ENCODE results near the gene IGFBP6. TPM values are rescaled to one million over a fixed set of nuclear protein-coding genes. Genes with fewer than 3 reads are reported as not detected.

Gene IGFBP6
- total RNA-seq, 5 donors from 2014 or later (not counting 1 experiment from before 2014, with no cell fraction given) = 0.67 to 1.4 (median 0.79) TPM; not detected in 2

DNA sequence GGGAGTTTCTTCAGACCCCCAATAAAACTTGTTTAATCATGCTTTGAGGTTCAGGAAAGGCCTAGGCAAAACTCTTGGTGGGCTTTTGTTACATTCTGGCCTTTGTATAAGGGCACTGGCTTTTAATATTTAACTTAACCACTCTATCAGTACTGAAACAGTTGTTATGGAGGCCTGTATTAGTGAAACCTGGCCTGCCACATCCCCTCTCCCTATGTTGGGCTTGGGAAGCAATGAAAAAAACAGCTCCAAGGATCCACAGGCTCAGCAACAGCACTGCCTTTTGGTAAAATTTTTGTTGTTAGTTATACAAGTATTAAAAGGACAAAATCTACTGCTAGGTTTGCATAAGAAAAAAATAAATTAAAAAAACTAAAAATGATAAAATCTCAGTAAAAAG is 16.5 kb downstream of the IGFBP6 start:
- Histone ChIP-seq H3K4me1 (ENCODE audit: control insufficient read depth in 1 of 2, extremely low read depth in 1 of 2, insufficient read depth in 2 of 2, low read length in 2 of 2) (no peaks in the 10 kb centered on the region), H3K27ac (ENCODE audit: low read length) (no peak overlapping the region), H3K9me3 (no peaks in the 10 kb centered on the region), H3K27me3 (replicated peaks in 1 of 2; ENCODE audit: control insufficient read depth in 2 of 2, extremely low read depth in 1 of 2, insufficient read depth in 2 of 2, low read length in 1 of 2) (no peaks in the 10 kb centered on the region), H3K36me3 (ENCODE audit: control insufficient read depth in 2 of 2, extremely low read depth in 1 of 2, insufficient read depth in 1 of 2, low read length in 1 of 2) (no peaks in the 10 kb centered on the region), H3K4me3 (ENCODE audit: control insufficient read depth in 1 of 2, extremely low read depth in 1 of 2, low read length in 1 of 2) (no peak overlapping the region)
- ChIA-PET POLR2A (interaction anchor here in 1 of 2 donors (0.5 kb wide), 1 partner anchor 38 kb away, joined by 5 read pairs; no protein-coding TSS in a partner anchor), CTCF (no interaction called here)
- H3K4me3 Mint-ChIP-seq = no peak overlapping the region
- H3K9me3 Mint-ChIP-seq = no peaks in the 10 kb centered on the region
- no peak overlapping the region for H3K27ac Mint-ChIP-seq
- no peaks in the 10 kb centered on the region for H3K36me3 Mint-ChIP-seq
- DNase-seq (no peak), ATAC-seq (replicated peaks in 1 of 4) (no peak)
- no peaks in the 10 kb centered on the region for H3K4me1 Mint-ChIP-seq
- no peaks in the 10 kb centered on the region for H3K27me3 Mint-ChIP-seq

DNA sequence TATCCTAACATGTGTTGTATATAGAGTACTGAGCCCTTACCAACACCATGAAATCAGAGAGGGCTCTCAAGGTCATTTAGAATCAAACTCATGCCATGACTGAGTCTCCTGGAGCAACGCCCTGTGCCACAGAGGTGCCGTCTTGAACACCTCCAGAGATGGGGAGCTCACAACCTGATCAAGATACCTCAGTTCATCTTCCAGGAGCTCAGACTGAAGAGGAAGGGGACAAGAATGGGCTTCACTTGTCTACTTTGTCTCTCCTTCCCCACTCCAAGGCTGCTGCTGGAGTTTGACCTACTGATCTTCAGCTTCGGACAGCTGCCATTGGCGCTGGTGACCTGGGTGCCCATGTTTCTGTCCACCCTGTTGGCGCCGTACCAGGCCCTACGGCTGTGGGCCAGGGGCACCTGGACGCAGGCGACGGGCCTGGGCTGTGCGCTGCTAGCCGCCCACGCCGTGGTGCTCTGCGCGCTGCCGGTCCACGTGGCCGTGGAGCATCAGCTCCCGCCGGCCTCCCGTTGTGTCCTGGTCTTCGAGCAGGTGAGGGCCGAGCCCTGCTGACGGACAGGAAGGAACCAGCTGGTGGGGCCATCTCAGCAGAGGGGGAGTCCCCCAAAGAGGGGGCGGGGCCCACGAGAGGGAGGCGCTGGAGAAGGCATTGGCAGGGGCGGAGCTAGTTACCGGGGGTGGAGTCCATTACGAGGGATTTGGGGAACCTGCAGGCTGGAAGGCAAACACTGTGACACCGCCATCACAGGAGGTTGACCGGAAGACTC is 17.8 kb downstream of the IGFBP6 start:
- CTCF ChIA-PET = no interaction called here

DNA sequence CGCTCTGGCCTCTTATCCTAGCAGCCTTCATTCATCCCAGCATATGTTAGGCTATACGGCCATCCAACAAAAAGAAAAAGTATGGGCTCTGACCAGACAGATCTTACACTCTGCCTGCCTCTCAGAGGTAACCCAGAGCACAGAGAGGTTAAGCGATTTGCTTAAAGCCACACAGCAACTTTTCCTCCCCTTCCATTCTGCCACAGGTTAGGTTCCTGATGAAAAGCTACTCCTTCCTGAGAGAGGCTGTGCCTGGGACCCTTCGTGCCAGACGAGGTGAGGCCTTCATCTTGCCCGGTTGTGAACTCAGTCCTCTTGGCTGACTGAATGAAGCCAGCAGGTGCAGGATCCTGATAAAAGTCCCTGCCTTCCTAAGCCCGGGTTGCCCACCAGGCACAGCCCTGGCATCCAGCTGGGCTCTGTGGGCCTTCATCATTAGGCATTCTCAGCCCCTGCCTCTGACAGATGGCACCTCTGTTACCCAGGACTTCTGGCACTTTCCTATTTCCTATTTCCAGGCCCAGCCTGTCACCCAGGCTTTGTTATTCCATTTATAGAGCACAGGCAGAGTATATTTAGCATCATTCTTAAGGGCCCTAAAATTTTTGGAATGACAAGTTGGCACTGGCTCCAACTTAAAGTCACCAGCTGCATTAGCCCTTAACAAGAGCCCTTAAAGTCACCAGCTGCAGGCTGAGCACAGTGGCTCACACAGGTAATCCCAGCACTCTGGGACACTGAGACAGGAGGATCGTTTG is 18.6 kb downstream of the IGFBP6 start:
- Histone ChIP-seq H3K4me1 (ENCODE audit: control insufficient read depth in 1 of 2, extremely low read depth in 1 of 2, insufficient read depth in 2 of 2, low read length in 2 of 2) (no peaks in the 10 kb centered on the region), H3K4me3 (ENCODE audit: control insufficient read depth in 1 of 2, extremely low read depth in 1 of 2, low read length in 1 of 2) (no peak overlapping the region), H3K9me3 (no peaks in the 10 kb centered on the region), H3K36me3 (ENCODE audit: control insufficient read depth in 2 of 2, extremely low read depth in 1 of 2, insufficient read depth in 1 of 2, low read length in 1 of 2) (no peaks in the 10 kb centered on the region), H3K27ac (ENCODE audit: low read length) (no peak overlapping the region), H3K27me3 (replicated peaks in 1 of 2; ENCODE audit: control insufficient read depth in 2 of 2, extremely low read depth in 1 of 2, insufficient read depth in 2 of 2, low read length in 1 of 2) (no peaks in the 10 kb centered on the region)
- POLR2A ChIA-PET = no interaction called here
- WGBS (ENCODE audit: insufficient coverage) = 93% methylated on average over 8 of the region's 8 CpGs
- Mint-ChIP-seq H3K36me3 (no peaks in the 10 kb centered on the region), H3K4me3 (no peak overlapping the region), H3K4me1 (no peaks in the 10 kb centered on the region), H3K27ac (no peak overlapping the region), H3K9me3 (no peaks in the 10 kb centered on the region), H3K27me3 (no peaks in the 10 kb centered on the region)
- DNase-seq (no peak), ATAC-seq (replicated peaks in 1 of 4) (no peak)
- CTCF ChIA-PET = no interaction called here

More for the DNA sequence above, 17.8 kb downstream of the IGFBP6 start:
- Mint-ChIP-seq H3K4me1 (no peaks in the 10 kb centered on the region), H3K4me3 (no peak overlapping the region), H3K27ac (no peak overlapping the region), H3K27me3 (no peaks in the 10 kb centered on the region), H3K9me3 (no peaks in the 10 kb centered on the region), H3K36me3 (no peaks in the 10 kb centered on the region)
- Histone ChIP-seq H3K4me1 (ENCODE audit: control insufficient read depth in 1 of 2, extremely low read depth in 1 of 2, insufficient read depth in 2 of 2, low read length in 2 of 2) (no peaks in the 10 kb centered on the region), H3K27ac (ENCODE audit: low read length) (no peak overlapping the region), H3K9me3 (no peaks in the 10 kb centered on the region), H3K4me3 (ENCODE audit: control insufficient read depth in 1 of 2, extremely low read depth in 1 of 2, low read length in 1 of 2) (no peak overlapping the region), H3K36me3 (ENCODE audit: control insufficient read depth in 2 of 2, extremely low read depth in 1 of 2, insufficient read depth in 1 of 2, low read length in 1 of 2) (no peaks in the 10 kb centered on the region), H3K27me3 (replicated peaks in 1 of 2; ENCODE audit: control insufficient read depth in 2 of 2, extremely low read depth in 1 of 2, insufficient read depth in 2 of 2, low read length in 1 of 2) (no peaks in the 10 kb centered on the region)
- no peak for DNase-seq
- 96% methylated on average over 23 of the region's 33 CpGs for WGBS (ENCODE audit: insufficient coverage)
- ATAC-seq (replicated peaks in 1 of 4) = no peak
- POLR2A ChIA-PET = interaction anchor here in 1 of 2 donors (0.5 kb wide), 1 partner anchor 137 kb away, joined by 4 read pairs; no protein-coding TSS in a partner anchor

DNA sequence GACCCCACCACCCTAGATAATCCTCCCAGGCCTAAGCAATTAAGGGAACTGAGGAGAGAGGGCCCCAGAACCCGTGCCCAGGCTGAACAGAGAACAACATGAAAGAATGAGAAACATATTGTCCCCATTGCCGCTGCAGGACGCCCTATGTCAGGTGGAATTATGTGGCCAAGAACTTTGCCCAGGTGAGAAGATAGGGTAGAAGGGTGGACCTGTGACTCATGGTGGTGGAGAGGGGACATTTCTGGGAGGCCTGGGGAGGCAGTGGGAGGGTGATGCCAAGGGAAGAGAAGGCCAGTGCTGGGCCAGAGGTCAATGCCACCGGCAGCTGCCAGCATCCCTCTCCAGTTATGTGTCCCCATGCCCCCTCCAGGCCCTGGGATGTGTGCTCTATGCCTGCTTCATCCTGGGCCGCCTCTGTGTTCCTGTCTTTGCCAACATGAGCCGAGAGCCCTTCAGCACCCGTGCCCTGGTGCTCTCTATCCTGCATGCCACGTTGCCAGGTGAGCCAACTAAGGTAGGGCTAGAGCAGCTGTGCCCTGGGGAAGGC is 21.4 kb downstream of the IGFBP6 start:
- H3K27me3 Mint-ChIP-seq = no peaks in the 10 kb centered on the region
- Histone ChIP-seq H3K36me3 (ENCODE audit: control insufficient read depth in 2 of 2, extremely low read depth in 1 of 2, insufficient read depth in 1 of 2, low read length in 1 of 2) (no peaks in the 10 kb centered on the region), H3K4me3 (ENCODE audit: control insufficient read depth in 1 of 2, extremely low read depth in 1 of 2, low read length in 1 of 2) (no peak overlapping the region), H3K4me1 (ENCODE audit: control insufficient read depth in 1 of 2, extremely low read depth in 1 of 2, insufficient read depth in 2 of 2, low read length in 2 of 2) (no peaks in the 10 kb centered on the region), H3K27me3 (replicated peaks in 1 of 2; ENCODE audit: control insufficient read depth in 2 of 2, extremely low read depth in 1 of 2, insufficient read depth in 2 of 2, low read length in 1 of 2) (no peaks in the 10 kb centered on the region), H3K27ac (ENCODE audit: low read length) (no peak overlapping the region), H3K9me3 (no peaks in the 10 kb centered on the region)
- ATAC-seq (replicated peaks in 1 of 4) = no peak
- no peaks in the 10 kb centered on the region for H3K4me1 Mint-ChIP-seq
- ChIA-PET CTCF (no interaction called here), POLR2A (no interaction called here)
- no peak overlapping the region for H3K4me3 Mint-ChIP-seq
- no peaks in the 10 kb centered on the region for H3K9me3 Mint-ChIP-seq
- H3K27ac Mint-ChIP-seq = no peak overlapping the region
- WGBS (ENCODE audit: insufficient coverage) = 87% methylated on average over 7 of the region's 8 CpGs
- no peak for DNase-seq
- no peaks in the 10 kb centered on the region for H3K36me3 Mint-ChIP-seq

DNA sequence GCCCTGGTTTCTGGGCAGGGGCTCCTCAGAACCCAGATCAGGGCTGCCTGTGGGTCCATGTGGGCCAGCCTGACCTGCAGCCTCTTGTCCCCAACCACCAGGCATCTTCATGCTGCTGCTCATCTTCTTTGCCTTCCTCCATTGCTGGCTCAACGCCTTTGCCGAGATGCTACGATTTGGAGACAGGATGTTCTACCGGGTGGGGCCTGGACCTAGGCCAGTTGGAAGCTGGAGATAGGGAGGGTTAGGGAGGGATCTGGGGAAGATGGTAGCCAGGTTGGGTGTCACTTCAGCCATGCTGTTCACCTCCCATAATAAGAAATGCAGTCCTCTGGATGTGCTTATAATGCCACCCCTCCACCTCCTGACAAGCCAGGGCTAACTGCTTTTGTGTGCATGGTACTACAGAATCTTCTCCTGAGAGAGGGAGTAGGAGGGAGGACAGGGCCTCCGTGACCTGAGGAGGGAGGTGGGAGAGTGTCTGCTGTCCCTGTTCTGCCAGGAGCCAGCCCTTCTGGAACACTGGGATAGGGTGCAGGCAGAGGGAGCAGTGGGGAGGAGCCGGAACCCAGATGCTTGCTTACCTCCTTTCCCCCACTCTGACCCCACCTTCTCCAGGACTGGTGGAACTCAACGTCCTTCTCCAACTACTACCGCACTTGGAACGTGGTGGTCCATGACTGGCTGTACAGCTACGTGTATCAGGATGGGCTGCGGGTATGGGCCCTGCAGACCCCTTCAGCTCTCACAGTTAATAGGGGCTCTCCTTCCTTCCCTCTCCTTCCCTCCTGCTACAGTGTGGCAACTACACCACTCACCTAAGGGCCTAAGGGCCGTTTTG is 23.4 kb downstream of the IGFBP6 start:
- ChIA-PET CTCF (interaction anchor here (0.7 kb wide), 2 partner anchors 148 to 231 kb away, joined by 5 to 7 read pairs; no protein-coding TSS in a partner anchor), POLR2A (no interaction called here)
- no peaks in the 10 kb centered on the region for H3K27me3 ChIP-seq (replicated peaks in 1 of 2; ENCODE audit: control insufficient read depth in 2 of 2, extremely low read depth in 1 of 2, insufficient read depth in 2 of 2, low read length in 1 of 2)
- H3K36me3 ChIP-seq (ENCODE audit: control insufficient read depth in 2 of 2, extremely low read depth in 1 of 2, insufficient read depth in 1 of 2, low read length in 1 of 2) = no peaks in the 10 kb centered on the region
- Mint-ChIP-seq H3K4me3 (no peak overlapping the region), H3K36me3 (no peaks in the 10 kb centered on the region), H3K27me3 (no peaks in the 10 kb centered on the region), H3K4me1 (no peaks in the 10 kb centered on the region), H3K9me3 (no peaks in the 10 kb centered on the region), H3K27ac (no peak overlapping the region)
- no peak overlapping the region for H3K27ac ChIP-seq (ENCODE audit: low read length)
- 85% methylated on average over 7 of the region's 12 CpGs for WGBS (ENCODE audit: insufficient coverage)
- H3K4me1 ChIP-seq (ENCODE audit: control insufficient read depth in 1 of 2, extremely low read depth in 1 of 2, insufficient read depth in 2 of 2, low read length in 2 of 2) = no peaks in the 10 kb centered on the region
- H3K4me3 ChIP-seq (ENCODE audit: control insufficient read depth in 1 of 2, extremely low read depth in 1 of 2, low read length in 1 of 2) = no peak overlapping the region
- no peak for ATAC-seq (replicated peaks in 1 of 4)
- no peaks in the 10 kb centered on the region for H3K9me3 ChIP-seq
- no peak for DNase-seq

DNA sequence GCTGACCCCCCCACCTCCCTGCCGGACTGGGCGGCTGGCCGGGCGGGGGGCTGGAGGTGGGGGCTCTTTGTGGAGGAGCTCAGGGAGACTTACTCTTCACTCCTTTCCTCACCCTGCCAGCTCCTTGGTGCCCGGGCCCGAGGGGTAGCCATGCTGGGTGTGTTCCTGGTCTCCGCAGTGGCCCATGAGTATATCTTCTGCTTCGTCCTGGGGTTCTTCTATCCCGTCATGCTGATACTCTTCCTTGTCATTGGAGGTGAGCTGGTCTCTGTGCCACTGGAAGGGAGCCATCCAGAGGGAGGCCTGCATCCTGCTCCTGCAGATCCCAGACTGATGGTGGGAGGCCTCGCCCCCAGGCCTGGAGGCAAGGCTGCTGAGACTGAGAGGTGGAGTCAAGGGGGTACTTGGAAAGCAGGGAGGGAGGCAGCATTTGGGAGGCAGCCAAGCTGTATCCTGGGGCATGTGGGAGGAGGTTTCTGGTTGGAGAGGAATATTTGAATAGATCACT is 25.5 kb downstream of the IGFBP6 start:
- CTCF ChIA-PET = interaction anchor here in 1 of 2 donors (0.7 kb wide), 1 partner anchor 348 kb away, joined by 3 read pairs; no protein-coding TSS in a partner anchor
- POLR2A ChIA-PET = no interaction called here
- no peak overlapping the region for H3K27ac Mint-ChIP-seq

More for the DNA sequence above, 25.5 kb downstream of the IGFBP6 start:
- Mint-ChIP-seq H3K36me3 (no peaks in the 10 kb centered on the region), H3K4me3 (no peak overlapping the region), H3K4me1 (peaks cover 0 to 3% (median 0%) of the 10 kb centered on the region in 3 donors), H3K9me3 (no peaks in the 10 kb centered on the region), H3K27me3 (no peaks in the 10 kb centered on the region)
- Histone ChIP-seq H3K4me3 (ENCODE audit: control insufficient read depth in 1 of 2, extremely low read depth in 1 of 2, low read length in 1 of 2) (no peak overlapping the region), H3K27me3 (replicated peaks in 1 of 2; ENCODE audit: control insufficient read depth in 2 of 2, extremely low read depth in 1 of 2, insufficient read depth in 2 of 2, low read length in 1 of 2) (peaks cover 0 to 3% of the 10 kb centered on the region in 2 experiments), H3K36me3 (ENCODE audit: control insufficient read depth in 2 of 2, extremely low read depth in 1 of 2, insufficient read depth in 1 of 2, low read length in 1 of 2) (no peaks in the 10 kb centered on the region), H3K9me3 (no peaks in the 10 kb centered on the region), H3K27ac (ENCODE audit: low read length) (no peak overlapping the region), H3K4me1 (ENCODE audit: control insufficient read depth in 1 of 2, extremely low read depth in 1 of 2, insufficient read depth in 2 of 2, low read length in 2 of 2) (no peaks in the 10 kb centered on the region)
- ATAC-seq (replicated peaks in 1 of 4) = no peak
- DNase-seq = no peak
- WGBS (ENCODE audit: insufficient coverage) = 96% methylated on average over 5 of the region's 10 CpGs

All from T-cell (primary cell).